Osteoblast (primary cell): ENCODE data around the gene AFAP1L2. TPM values are rescaled to one million over a fixed set of nuclear protein-coding genes. Genes with fewer than 3 reads are reported as not detected.
A peak's percentile ranks its signal among the peaks of the same experiment; 100 is the strongest.

ENCODE experiments used
- DNase-seq: peaks from one replicate; pipeline ENCODE4 v3.0.0; 2011; ENCODE audit warnings: low spot score, mixed read lengths; ENCODE audit not compliant: insufficient read length; ENCODE audit errors: missing footprints
- H2AFZ ChIP-seq: 2 replicates; pipeline ENCODE4 v1.6.0; 2011; ENCODE audit warnings: mild to moderate bottlenecking, low read length
- H3K27ac ChIP-seq: 2 replicates; pipeline ENCODE4 v1.5.1; 2011; ENCODE audit warnings: mild to moderate bottlenecking, low read depth, low read length, moderate library complexity
- H3K27me3 ChIP-seq: 2 replicates; pipeline ENCODE4 v1.6.0; 2012; ENCODE audit warnings: mild to moderate bottlenecking, control low read depth, inconsistent platforms, low read length, moderate library complexity; ENCODE audit not compliant: insufficient read depth
- H3K36me3 ChIP-seq: 2 replicates; pipeline ENCODE4 v1.5.1; 2011; ENCODE audit warnings: mild to moderate bottlenecking, low read length, control low read depth, moderate library complexity; ENCODE audit not compliant: insufficient read depth
- H3K4me1 ChIP-seq: 2 replicates; pipeline ENCODE4 v1.5.1; 2011; ENCODE audit warnings: mild to moderate bottlenecking, low read length, control low read depth, moderate library complexity; ENCODE audit not compliant: insufficient read depth
- H3K4me2 ChIP-seq: 2 replicates; pipeline ENCODE4 v1.6.0; 2011; ENCODE audit warnings: mild to moderate bottlenecking, low read length; ENCODE audit not compliant: insufficient read depth
- H3K4me3 ChIP-seq: fragments of 200-600 bp; sonication (generic); 3 replicates; pipeline ENCODE4 v1.5.1; 2012; ENCODE audit warnings: mild to moderate bottlenecking, low read length, inconsistent platforms; ENCODE audit not compliant: insufficient read depth
- H3K79me2 ChIP-seq: 2 replicates; pipeline ENCODE4 v1.6.0; 2012; ENCODE audit warnings: mild to moderate bottlenecking, low read length, control low read depth, inconsistent platforms; ENCODE audit not compliant: insufficient read depth
- H3K9me3 ChIP-seq: 2 replicates; pipeline ENCODE4 v1.5.1; 2011; ENCODE audit warnings: low read depth, low read length, control low read depth
- H4K20me1 ChIP-seq: 2 replicates; pipeline ENCODE4 v1.6.0; 2012; ENCODE audit warnings: mild to moderate bottlenecking, low read length, control low read depth; ENCODE audit not compliant: insufficient read depth
- total RNA-seq: library from RNA; depleted of rRNA; stranded (reverse); fragments of >200 nt; gene quantifications from 2 replicates; pipeline ENCODE4 v1.2.3, GENCODE V29; 2012
- TF ChIP-seq, protein P1 (sequence below): IDR thresholded peaks from 2 replicates; pipeline ENCODE4 v1.5.1; 2011; ENCODE audit warnings: mild to moderate bottlenecking, low read depth, low read length, moderate library complexity; ENCODE audit errors: extremely low read depth

AFAP1L2 gene
- total RNA-seq, 1 donor = 0.36 TPM

DNA sequence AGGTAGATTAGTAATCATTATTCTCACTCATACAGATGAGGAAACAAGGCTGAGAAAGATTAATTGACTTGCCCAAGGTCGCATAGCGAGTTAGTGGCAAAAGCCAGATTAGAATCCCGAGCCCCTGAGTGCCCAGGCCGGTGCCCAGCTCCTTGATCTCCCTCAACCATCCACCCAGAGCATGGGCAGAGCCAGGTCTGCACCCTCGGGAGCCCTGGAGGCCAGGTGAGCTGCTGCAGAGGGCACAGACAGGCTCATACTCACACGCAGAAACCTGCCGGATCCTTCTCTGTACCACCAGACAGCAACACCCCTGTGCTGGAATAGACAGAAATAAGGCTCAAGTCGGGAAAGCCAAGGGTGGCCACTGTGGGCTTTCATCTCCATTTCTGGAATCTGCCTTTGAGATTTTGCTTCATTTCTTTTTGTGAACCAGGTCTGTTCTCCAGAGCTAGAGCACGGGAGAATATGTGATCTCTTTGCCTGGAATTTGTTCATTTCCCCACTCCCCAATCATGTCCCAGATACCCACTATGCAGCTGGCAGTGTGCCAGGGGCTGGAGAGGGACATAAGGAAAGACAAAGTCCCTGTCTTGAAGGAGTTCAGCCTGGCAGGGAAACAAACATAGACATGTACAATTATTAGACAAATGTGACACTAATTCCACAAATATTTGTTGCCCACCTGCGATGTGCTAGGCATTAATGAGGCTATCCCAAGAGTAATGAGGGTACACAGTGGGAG is 5.5 kb downstream of the AFAP1L2 start:
- no peak overlapping the region for H2AFZ ChIP-seq
- no peak overlapping the region for H3K4me3 ChIP-seq
- no peaks in the 10 kb centered on the region for H3K36me3 ChIP-seq
- H3K4me2 ChIP-seq = no peak overlapping the region
- no peak overlapping the region for H3K27ac ChIP-seq
- no peaks in the 10 kb centered on the region for H3K79me2 ChIP-seq
- no peak for DNase-seq
- TF ChIP-seq, protein P1, sequence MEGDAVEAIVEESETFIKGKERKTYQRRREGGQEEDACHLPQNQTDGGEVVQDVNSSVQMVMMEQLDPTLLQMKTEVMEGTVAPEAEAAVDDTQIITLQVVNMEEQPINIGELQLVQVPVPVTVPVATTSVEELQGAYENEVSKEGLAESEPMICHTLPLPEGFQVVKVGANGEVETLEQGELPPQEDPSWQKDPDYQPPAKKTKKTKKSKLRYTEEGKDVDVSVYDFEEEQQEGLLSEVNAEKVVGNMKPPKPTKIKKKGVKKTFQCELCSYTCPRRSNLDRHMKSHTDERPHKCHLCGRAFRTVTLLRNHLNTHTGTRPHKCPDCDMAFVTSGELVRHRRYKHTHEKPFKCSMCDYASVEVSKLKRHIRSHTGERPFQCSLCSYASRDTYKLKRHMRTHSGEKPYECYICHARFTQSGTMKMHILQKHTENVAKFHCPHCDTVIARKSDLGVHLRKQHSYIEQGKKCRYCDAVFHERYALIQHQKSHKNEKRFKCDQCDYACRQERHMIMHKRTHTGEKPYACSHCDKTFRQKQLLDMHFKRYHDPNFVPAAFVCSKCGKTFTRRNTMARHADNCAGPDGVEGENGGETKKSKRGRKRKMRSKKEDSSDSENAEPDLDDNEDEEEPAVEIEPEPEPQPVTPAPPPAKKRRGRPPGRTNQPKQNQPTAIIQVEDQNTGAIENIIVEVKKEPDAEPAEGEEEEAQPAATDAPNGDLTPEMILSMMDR = no peak
- no peaks in the 10 kb centered on the region for H3K9me3 ChIP-seq
- no peaks in the 10 kb centered on the region for H4K20me1 ChIP-seq
- no peaks in the 10 kb centered on the region for H3K4me1 ChIP-seq
- H3K27me3 ChIP-seq = peaks cover 33% of the 10 kb centered on the region

DNA sequence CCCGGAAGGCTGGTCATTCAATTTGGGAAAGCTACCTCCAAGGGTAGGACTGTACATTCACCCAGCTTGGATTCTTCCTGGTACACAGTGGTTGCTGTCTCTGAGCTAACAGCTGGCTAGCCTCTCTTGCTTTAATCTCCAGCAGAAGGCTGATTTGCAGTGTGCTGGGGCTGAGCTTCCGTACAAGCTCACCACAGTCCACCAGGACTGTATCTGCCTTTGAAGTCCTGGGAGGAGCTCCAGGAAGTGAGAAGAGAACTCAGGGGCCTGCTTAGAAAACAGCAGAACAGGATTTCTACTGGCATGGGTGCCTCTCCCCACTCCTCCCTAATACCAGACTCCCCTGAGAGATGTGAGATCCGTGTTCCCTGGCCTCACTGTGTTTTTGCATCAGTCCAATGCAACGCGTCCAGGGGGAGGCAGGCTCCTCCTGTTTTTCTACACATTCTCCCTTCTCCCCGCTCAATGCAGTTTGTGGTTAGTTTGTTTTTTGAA is 6.6 kb downstream of the AFAP1L2 start:
- Histone ChIP-seq H3K4me2 (peak overlapping the region; percentile 38), H3K27ac (no peak overlapping the region), H3K4me1 (no peaks in the 10 kb centered on the region), H3K36me3 (no peaks in the 10 kb centered on the region), H3K9me3 (no peaks in the 10 kb centered on the region), H3K79me2 (no peaks in the 10 kb centered on the region), H2AFZ (peak overlapping the region; percentile 21), H4K20me1 (no peaks in the 10 kb centered on the region), H3K27me3 (peaks cover 22% of the 10 kb centered on the region), H3K4me3 (peak overlapping the region; percentile 35)
- no peak for DNase-seq
- TF ChIP-seq, protein P1 = no peak

DNA sequence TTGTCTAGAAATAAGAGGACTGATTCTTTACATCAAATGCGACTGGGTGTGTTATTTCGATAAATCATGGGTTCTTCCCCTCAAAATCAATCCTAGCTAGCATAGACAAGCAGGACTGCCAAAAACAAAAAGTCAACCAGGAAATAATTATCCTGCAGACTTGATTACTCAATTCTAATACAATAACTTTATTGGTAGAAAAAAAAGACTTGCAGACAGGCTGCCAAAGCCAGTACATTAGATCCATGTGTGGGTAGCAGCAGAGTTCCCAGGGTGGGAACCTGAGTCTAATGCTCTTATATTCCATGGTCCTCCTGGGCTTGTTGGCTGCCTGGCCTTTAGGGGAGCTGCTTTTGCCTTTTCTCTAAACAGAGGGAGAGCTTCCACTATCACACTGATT is 7.8 kb downstream of the AFAP1L2 start:
- Histone ChIP-seq H3K4me3 (no peak overlapping the region), H3K4me2 (no peak overlapping the region), H3K9me3 (no peaks in the 10 kb centered on the region), H4K20me1 (no peaks in the 10 kb centered on the region), H3K27ac (no peak overlapping the region), H3K27me3 (peaks cover 11% of the 10 kb centered on the region), H3K36me3 (no peaks in the 10 kb centered on the region), H2AFZ (no peak overlapping the region), H3K79me2 (no peaks in the 10 kb centered on the region), H3K4me1 (no peaks in the 10 kb centered on the region)
- TF ChIP-seq, protein P1 = no peak
- DNase-seq = no peak

DNA sequence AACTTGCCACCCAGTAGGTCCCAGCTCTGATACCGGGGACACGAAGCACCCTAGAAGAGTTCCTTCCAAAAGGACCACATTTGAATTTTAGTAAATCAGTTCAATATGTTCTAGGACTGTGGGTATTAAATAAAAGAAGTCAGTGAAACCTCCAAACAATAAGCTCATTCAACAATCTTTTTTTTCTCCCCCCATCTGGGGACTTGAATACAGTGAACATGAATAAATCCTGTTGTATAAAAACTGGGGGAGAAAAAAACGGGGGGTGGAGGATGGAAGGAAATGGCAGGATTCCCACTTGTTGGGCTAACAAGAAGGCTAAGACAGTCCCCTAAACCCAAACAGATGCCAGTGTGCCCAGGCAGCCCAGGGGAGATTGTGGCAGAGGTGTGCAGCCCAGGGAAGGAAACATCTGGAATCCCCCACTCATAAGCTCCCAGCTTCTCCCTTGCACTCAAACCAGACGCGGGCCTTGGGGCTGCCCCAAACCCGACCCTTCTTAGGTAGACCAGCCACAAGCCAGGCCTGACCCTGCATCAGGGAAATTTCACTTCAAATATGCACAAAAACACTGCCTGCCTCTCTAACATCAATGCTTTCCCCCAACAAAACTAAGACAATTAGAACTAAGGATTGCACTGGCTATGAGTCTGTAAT is 8.8 kb downstream of the AFAP1L2 start:
- no peaks in the 10 kb centered on the region for H3K4me1 ChIP-seq
- H3K27ac ChIP-seq = no peak overlapping the region
- TF ChIP-seq, protein P1 = no peak
- H4K20me1 ChIP-seq = no peaks in the 10 kb centered on the region
- H2AFZ ChIP-seq = no peak overlapping the region
- no peak overlapping the region for H3K4me2 ChIP-seq
- no peak overlapping the region for H3K4me3 ChIP-seq
- H3K36me3 ChIP-seq = no peaks in the 10 kb centered on the region
- H3K79me2 ChIP-seq = no peaks in the 10 kb centered on the region
- DNase-seq = no peak
- peaks cover 8% of the 10 kb centered on the region for H3K27me3 ChIP-seq
- H3K9me3 ChIP-seq = no peaks in the 10 kb centered on the region
